Smooth muscle cell (in vitro differentiated cells): ENCODE data around the gene CACNB2. TPM values are rescaled to one million over a fixed set of nuclear protein-coding genes. Genes with fewer than 3 reads are reported as not detected.

Experiments used
- DNase-seq: peaks from one replicate; lab custom pipeline; 2025; ENCODE audit not compliant: unreplicated experiment; lab: John Stamatoyannopoulos, UW
- H2AFZ ChIP-seq: fragments of 200-600 bp; sonication (generic); 2 replicates; pipeline ENCODE4 v1.6.0; 2016; ENCODE audit warnings: antibody characterized with exemption, low read depth, mild to moderate bottlenecking
- H3F3A ChIP-seq: fragments of 200-600 bp; sonication (generic); 2 replicates; pipeline ENCODE4 v1.6.0; 2017; ENCODE audit warnings: antibody characterized with exemption, low read depth
- H3K27ac ChIP-seq: fragments of 200-600 bp; sonication (generic); 2 replicates; pipeline ENCODE4 v1.5.1; 2016; ENCODE audit warnings: low read depth, mild to moderate bottlenecking
- H3K27me3 ChIP-seq: fragments of 200-600 bp; sonication (generic); 2 replicates; pipeline ENCODE4 v1.6.1; 2016; ENCODE audit warnings: low read depth, mild to moderate bottlenecking
- H3K36me3 ChIP-seq: fragments of 200-600 bp; sonication (generic); 2 replicates; pipeline ENCODE4 v1.5.1; 2016; ENCODE audit warnings: low read depth
- H3K4me1 ChIP-seq: fragments of 200-600 bp; sonication (generic); 2 replicates; pipeline ENCODE4 v1.5.1; 2016; ENCODE audit warnings: low read depth
- H3K4me2 ChIP-seq: fragments of 200-600 bp; sonication (generic); 2 replicates; pipeline ENCODE4 v1.6.0; 2016; ENCODE audit warnings: mild to moderate bottlenecking
- H3K4me3 ChIP-seq: fragments of 200-600 bp; sonication (generic); 2 replicates; pipeline ENCODE4 v1.5.1; 2016; ENCODE audit warnings: mild to moderate bottlenecking
- H3K79me2 ChIP-seq: fragments of 200-600 bp; sonication (generic); 2 replicates; pipeline ENCODE4 v1.6.0; 2016; ENCODE audit warnings: low read depth, mild to moderate bottlenecking
- H3K9ac ChIP-seq: fragments of 200-600 bp; sonication (generic); 2 replicates; pipeline ENCODE4 v1.6.0; 2016; ENCODE audit warnings: low read depth
- H3K9me3 ChIP-seq: fragments of 200-600 bp; sonication (generic); replicated peaks from 2 replicates; pipeline ENCODE4 v1.5.1; 2016; ENCODE audit warnings: low read depth
- H4K20me1 ChIP-seq: fragments of 200-600 bp; sonication (generic); 2 replicates; pipeline ENCODE4 v1.6.0; 2016; ENCODE audit warnings: low read depth
- CTCF ChIP-seq: fragments of 200-600 bp; sonication (generic); IDR thresholded peaks from 2 replicates; pipeline ENCODE4 v1.5.1; 2017; ENCODE audit warnings: borderline replicate concordance, mild to moderate bottlenecking, antibody characterized with exemption; ENCODE audit not compliant: insufficient read depth, poor library complexity, severe bottlenecking
- WGBS: methylation state at CpG from one replicate; pipeline ENCODE4 v1.1.7; 2016; ENCODE audit warnings: low lambda C conversion rate; 5-methylcytosine and 5-hydroxymethylcytosine counted together
- polyA plus RNA-seq: library from polyadenylated mRNA; unstranded; fragments of >200 nt; fragmentation: Nextera tagmentation; extraction: Ambion mirVana; gene quantifications from 2 replicates; pipeline ENCODE4 v1.2.1, GENCODE V29; 2016
- total RNA-seq: library from RNA; depleted of rRNA; stranded (reverse); fragments of >200 nt; gene quantifications from 2 replicates; pipeline ENCODE4 v1.2.3, GENCODE V29; 2014

CACNB2 gene
- total and polyA plus RNA-seq, 2 experiments from 2014 or later = 0.04 to 1.1 TPM

DNA sequence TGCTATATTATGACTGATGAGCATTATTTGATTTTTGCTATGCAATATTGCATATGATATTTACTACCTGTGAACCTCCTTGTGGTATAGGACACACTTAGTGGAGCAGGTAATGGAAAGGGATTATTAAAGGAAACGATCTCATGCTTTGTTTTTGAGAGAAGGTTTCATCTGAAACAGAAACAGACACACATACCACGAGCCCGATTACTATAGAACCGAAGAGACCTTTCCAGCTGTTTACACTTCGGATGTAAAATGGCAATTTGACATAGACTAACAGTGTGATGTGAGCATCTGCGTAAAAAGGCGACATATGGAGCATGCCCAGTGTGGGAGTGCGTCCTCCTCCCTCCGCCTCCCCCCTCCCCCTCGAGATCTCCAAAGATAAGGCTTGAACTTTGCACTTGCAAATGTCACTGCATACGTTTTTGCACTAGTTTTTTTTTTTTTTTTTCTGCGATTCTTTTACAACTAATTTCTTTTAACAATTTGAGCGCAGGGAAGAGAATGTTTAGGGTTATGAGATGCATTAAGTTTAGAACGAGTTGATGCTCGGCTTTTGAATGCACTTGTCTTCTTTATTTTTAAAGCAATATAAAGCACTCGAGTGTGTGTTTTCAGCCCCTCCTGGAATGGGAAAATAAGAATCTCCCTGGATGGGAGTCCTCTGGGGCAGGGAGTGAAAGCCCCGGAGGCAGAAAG is 260.1 kb downstream of the CACNB2 start:
- H3K27ac ChIP-seq = no peak overlapping the region
- H3K4me2 ChIP-seq = peak overlapping the region; percentile 79
- 12% methylated on average over 17 of the region's 17 CpGs for WGBS
- no peaks in the 10 kb centered on the region for H3F3A ChIP-seq
- H3K27me3 ChIP-seq = peaks cover 33% of the 10 kb centered on the region
- TF ChIP-seq CTCF = no peak
- no peaks in the 10 kb centered on the region for H3K4me1 ChIP-seq
- no peaks in the 10 kb centered on the region for H3K36me3 ChIP-seq
- H3K9me3 ChIP-seq = no peaks in the 10 kb centered on the region
- H3K4me3 ChIP-seq = peak overlapping the region; percentile 49
- no peak overlapping the region for H2AFZ ChIP-seq
- no peaks in the 10 kb centered on the region for H3K79me2 ChIP-seq
- H4K20me1 ChIP-seq = no peaks in the 10 kb centered on the region
- no peak overlapping the region for H3K9ac ChIP-seq
- no peak for DNase-seq

DNA sequence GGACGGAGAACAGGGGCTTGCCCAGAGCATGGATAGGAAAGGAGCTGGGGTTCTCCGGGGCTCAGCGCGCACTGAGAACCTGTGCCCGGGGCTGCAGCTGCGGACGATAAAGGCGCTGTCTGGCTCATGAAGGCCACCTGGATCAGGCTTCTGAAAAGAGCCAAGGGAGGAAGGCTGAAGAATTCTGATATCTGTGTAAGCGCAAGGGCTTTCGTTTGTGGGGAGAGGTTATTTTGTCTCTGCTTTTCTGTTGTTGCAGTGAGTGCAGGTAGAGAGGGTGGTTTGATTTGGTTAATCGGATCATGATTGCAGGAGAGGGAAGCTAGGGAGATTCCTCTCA is 260.7 kb downstream of the CACNB2 start:
- H3K4me2 ChIP-seq = peak overlapping the region; percentile 79
- H2AFZ ChIP-seq = no peak overlapping the region
- H3K9me3 ChIP-seq = no peaks in the 10 kb centered on the region
- H3K36me3 ChIP-seq = no peaks in the 10 kb centered on the region
- H3K9ac ChIP-seq = no peak overlapping the region
- no peaks in the 10 kb centered on the region for H4K20me1 ChIP-seq
- H3F3A ChIP-seq = no peaks in the 10 kb centered on the region
- no peaks in the 10 kb centered on the region for H3K79me2 ChIP-seq
- TF ChIP-seq CTCF = no peak
- peak overlapping the region; percentile 49 for H3K4me3 ChIP-seq
- peaks cover 33% of the 10 kb centered on the region for H3K27me3 ChIP-seq
- no peak for DNase-seq
- no peaks in the 10 kb centered on the region for H3K4me1 ChIP-seq
- H3K27ac ChIP-seq = no peak overlapping the region
- 15% methylated on average over 11 of the region's 11 CpGs for WGBS

DNA sequence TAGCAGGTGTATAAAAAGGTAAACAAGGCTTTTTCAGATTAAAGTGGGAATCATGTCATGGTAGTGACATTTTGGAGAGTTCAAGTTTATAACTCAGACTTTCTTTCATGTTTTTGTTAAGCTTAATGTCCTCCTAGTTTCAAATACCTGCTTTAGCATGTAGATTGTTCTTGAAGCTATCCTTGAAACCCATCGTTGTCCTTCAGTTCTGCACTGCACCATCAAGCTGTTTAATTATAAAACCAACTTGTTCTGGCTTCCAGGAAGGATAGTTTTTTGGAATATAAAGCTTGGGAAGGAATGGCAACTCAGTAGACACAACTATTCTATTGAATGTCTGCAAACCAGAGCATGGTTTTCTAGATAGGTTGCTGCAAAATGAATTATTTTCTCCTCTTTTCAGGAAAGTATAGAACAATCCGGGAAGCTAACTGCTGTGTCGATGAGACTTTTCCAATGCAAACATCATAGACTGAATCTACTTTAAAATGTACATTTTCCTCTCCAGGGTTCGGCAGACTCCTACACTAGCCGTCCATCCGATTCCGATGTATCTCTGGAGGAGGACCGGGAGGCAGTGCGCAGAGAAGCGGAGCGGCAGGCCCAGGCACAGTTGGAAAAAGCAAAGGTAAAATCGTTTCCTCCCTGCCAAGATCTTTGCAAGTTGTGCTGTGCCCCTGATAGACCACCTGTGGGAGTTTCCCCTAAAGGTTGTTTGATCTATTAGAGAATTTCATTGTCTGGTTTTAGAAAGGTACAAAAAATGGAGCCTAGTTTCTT is 261.4 kb downstream of the CACNB2 start:
- H3K27ac ChIP-seq = no peak overlapping the region
- peak overlapping the region; percentile 49 for H3K4me3 ChIP-seq
- H3K36me3 ChIP-seq = no peaks in the 10 kb centered on the region
- WGBS = 92% methylated on average over 12 of the region's 12 CpGs
- DNase-seq = no peak
- no peak overlapping the region for H3K9ac ChIP-seq
- no peaks in the 10 kb centered on the region for H3K79me2 ChIP-seq
- no peak overlapping the region for H2AFZ ChIP-seq
- H3K4me2 ChIP-seq = no peak overlapping the region
- TF ChIP-seq CTCF = no peak
- H3F3A ChIP-seq = no peaks in the 10 kb centered on the region
- H3K27me3 ChIP-seq = peaks cover 33% of the 10 kb centered on the region
- H3K4me1 ChIP-seq = no peaks in the 10 kb centered on the region
- no peaks in the 10 kb centered on the region for H4K20me1 ChIP-seq
- H3K9me3 ChIP-seq = no peaks in the 10 kb centered on the region
